Measurements from ENCODE around the gene TBC1D7.

Gene TBC1D7

GRCh38 chr6:13368731-13369115, 40.4 kb upstream of the TBC1D7 start:
- TF ChIP-seq POLR2A (IDR thresholded peaks at IDR 0.05; ENCODE audit: extremely low read depth, insufficient read length) (no peak), CTCF (IDR thresholded peaks at IDR 0.05; ENCODE audit: low read depth, low read length) (no peak), MYC (IDR thresholded peaks at IDR 0.05; ENCODE audit: low read depth, low read length) (no peak)
- TF ChIP-seq, protein P1, sequence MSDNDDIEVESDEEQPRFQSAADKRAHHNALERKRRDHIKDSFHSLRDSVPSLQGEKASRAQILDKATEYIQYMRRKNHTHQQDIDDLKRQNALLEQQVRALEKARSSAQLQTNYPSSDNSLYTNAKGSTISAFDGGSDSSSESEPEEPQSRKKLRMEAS (IDR thresholded peaks at IDR 0.05; ENCODE audit: low read depth, low read length) = no peak
- no peak for DNase-seq (ENCODE audit: low read depth)
- no peak overlapping the region for H3K4me3 ChIP-seq (ENCODE audit: low read depth, low read length)

DNA sequence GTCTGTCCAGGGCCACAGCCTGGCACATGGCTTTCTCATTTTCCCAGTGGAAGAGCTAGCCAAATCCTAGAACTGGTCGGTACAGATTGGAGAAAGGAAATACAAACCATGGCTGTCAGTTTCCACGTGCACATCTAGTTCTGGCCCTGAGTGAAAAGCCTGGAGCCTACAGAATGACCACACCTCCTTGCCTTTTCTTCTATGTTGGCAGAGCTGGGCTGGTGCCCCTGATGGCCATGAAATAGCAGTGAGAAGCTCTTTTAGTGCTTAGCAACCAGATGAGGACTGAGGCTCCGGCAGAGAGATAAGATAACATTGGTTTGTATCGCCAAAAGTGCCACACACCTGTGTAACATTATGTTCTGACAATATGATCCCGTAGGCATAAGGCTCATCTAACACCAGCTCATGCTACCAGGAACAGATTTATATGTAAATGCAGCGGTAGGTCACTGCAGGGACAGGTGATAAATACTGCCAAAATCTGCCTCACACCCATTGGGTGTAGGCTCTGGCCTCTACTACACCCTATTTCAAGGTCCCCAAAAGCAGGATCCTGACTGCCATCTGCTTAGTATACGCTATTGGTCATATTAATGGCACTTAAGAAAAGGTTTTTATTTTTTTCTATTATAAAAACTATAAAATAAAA, 39.9 kb upstream of the TBC1D7 start:
- TF ChIP-seq, protein P1 (IDR thresholded peaks at IDR 0.05; ENCODE audit: low read depth, low read length) = no peak
- TF ChIP-seq CTCF (IDR thresholded peaks at IDR 0.05; ENCODE audit: low read depth, low read length) (no peak), MYC (IDR thresholded peaks at IDR 0.05; ENCODE audit: low read depth, low read length) (no peak)
- DNase-seq (ENCODE audit: low read depth) = no peak

DNA sequence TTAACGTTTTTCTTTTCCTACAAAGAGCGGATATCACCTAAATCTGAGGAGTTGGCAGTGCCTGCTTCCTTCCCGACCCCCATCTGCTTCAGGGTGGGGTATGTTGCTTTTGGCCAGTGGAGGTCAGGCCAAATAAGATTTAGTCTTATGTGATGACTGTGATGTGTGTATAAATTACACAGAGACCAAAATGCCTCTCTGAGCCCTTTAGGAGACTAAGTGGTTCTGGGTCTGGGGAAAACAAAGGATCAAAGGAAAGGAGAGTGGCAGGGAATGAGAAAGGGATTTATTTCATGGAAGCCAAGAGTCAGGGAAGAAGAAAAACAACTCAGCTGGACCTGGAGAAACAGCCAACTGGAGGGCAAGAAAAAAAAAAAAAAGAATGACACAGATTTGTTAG, 39.1 kb upstream of the TBC1D7 start:
- H3K4me3 ChIP-seq (ENCODE audit: low read depth, low read length) = no peak overlapping the region
- DNase-seq (ENCODE audit: low read depth) = no peak
- TF ChIP-seq MYC (IDR thresholded peaks at IDR 0.05; ENCODE audit: low read depth, low read length) (no peak), CTCF (IDR thresholded peaks at IDR 0.05; ENCODE audit: low read depth, low read length) (no peak), POLR2A (IDR thresholded peaks at IDR 0.05; ENCODE audit: extremely low read depth, insufficient read length) (no peak)
- TF ChIP-seq, protein P1 (IDR thresholded peaks at IDR 0.05; ENCODE audit: low read depth, low read length) = no peak

More for the DNA sequence above, 39.9 kb upstream of the TBC1D7 start:
- H3K4me3 ChIP-seq (ENCODE audit: low read depth, low read length) = no peak overlapping the region

GRCh38 chr6:13365320-13365719, 37.0 kb upstream of the TBC1D7 start:
- DNase-seq (ENCODE audit: low read depth) = no peak
- TF ChIP-seq POLR2A (IDR thresholded peaks at IDR 0.05; ENCODE audit: extremely low read depth, insufficient read length) = no peak
- TF ChIP-seq, protein P1 (IDR thresholded peaks at IDR 0.05; ENCODE audit: low read depth, low read length) = no peak
- TF ChIP-seq CTCF (IDR thresholded peaks at IDR 0.05; ENCODE audit: low read depth, low read length) = no peak
- TF ChIP-seq MYC (IDR thresholded peaks at IDR 0.05; ENCODE audit: low read depth, low read length) = no peak
- no peak overlapping the region for H3K4me3 ChIP-seq (ENCODE audit: low read depth, low read length)

DNA sequence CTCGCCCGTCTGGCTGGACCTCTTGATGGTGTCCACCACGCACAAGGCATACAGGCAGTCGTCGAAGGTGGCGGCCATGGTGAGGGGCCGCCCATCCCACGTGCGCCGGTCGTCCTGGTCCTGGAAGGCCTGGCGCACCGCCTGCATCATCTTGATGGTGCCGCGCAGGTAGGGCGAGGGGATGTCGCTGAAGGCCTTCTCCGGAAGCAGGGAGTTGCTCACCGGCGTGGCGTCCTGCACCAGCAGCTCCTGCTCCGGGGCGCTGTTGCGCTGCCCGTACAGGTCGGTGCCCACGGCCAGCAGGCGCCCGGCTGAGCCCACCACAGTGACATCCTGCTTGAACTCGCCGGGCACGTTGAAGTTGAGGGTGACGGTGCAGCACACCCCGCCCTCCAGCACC, 36.5 kb upstream of the TBC1D7 start:
- DNase-seq (ENCODE audit: low read depth) = no peak
- TF ChIP-seq CTCF (IDR thresholded peaks at IDR 0.05; ENCODE audit: low read depth, low read length) = no peak
- TF ChIP-seq MYC (IDR thresholded peaks at IDR 0.05; ENCODE audit: low read depth, low read length) = no peak
- TF ChIP-seq, protein P1 (IDR thresholded peaks at IDR 0.05; ENCODE audit: low read depth, low read length) = no peak
- no peak for TF ChIP-seq POLR2A (IDR thresholded peaks at IDR 0.05; ENCODE audit: extremely low read depth, insufficient read length)
- no peak overlapping the region for H3K4me3 ChIP-seq (ENCODE audit: low read depth, low read length)

Measured in NB4 (cell line).